MM.1S (cell line): Measurements from ENCODE around the gene ATP6V0B.

Source experiments
- DNase-seq: peaks from one replicate; pipeline ENCODE4 v3.0.0-alpha.2; 2015
- H2AFZ ChIP-seq: fragments of 300-600 bp; sonication (generic); 2 replicates; pipeline ENCODE4 v1.6.0; 2016; ENCODE audit warnings: antibody characterized with exemption, low read length
- H3F3A ChIP-seq: fragments of 300-600 bp; sonication (generic); 2 replicates; pipeline ENCODE4 v1.6.1; 2016; ENCODE audit warnings: mild to moderate bottlenecking, antibody characterized with exemption, low read length, moderate library complexity, mixed read lengths; ENCODE audit not compliant: insufficient read depth
- H3K27ac ChIP-seq: fragments of 300-600 bp; sonication (generic); 2 replicates; pipeline ENCODE4 v1.5.1; 2016; ENCODE audit warnings: mild to moderate bottlenecking, low read length
- H3K27me3 ChIP-seq: fragments of 300-600 bp; sonication (generic); replicated peaks from 2 replicates; pipeline ENCODE4 v1.6.0; 2016; ENCODE audit warnings: low read length; ENCODE audit not compliant: insufficient read depth
- H3K36me3 ChIP-seq: fragments of 300-600 bp; sonication (generic); replicated peaks from 2 replicates; pipeline ENCODE4 v1.6.1; 2016; ENCODE audit warnings: mild to moderate bottlenecking, low read length, mixed read lengths; ENCODE audit not compliant: insufficient read depth
- H3K4me1 ChIP-seq: fragments of 300-600 bp; sonication (generic); 2 replicates; pipeline ENCODE4 v1.6.1; 2016; ENCODE audit warnings: low read length, mixed read lengths
- H3K4me2 ChIP-seq: fragments of 300-600 bp; sonication (generic); 2 replicates; pipeline ENCODE4 v1.6.0; 2016; ENCODE audit warnings: low read depth, low read length
- H3K4me3 ChIP-seq: fragments of 300-600 bp; sonication (generic); 2 replicates; pipeline ENCODE4 v1.5.1; 2016; ENCODE audit warnings: low read length, mixed read lengths
- H3K79me2 ChIP-seq: fragments of 300-600 bp; sonication (generic); 2 replicates; pipeline ENCODE4 v1.6.1; 2016; ENCODE audit warnings: mixed run types, low read length, mixed read lengths
- H3K9ac ChIP-seq: fragments of 300-600 bp; sonication (generic); 2 replicates; pipeline ENCODE4 v1.6.1; 2016; ENCODE audit warnings: low read length, mixed read lengths
- H3K9me2 ChIP-seq: fragments of 300-600 bp; sonication (generic); replicated peaks from 2 replicates; pipeline ENCODE4 v1.6.1; 2016; ENCODE audit warnings: mild to moderate bottlenecking, low read length, mixed read lengths; ENCODE audit not compliant: insufficient read depth
- H3K9me3 ChIP-seq: fragments of 300-600 bp; sonication (generic); replicated peaks from 2 replicates; pipeline ENCODE4 v1.6.1; 2016; ENCODE audit warnings: mild to moderate bottlenecking, low read length, mixed read lengths; ENCODE audit not compliant: insufficient read depth
- H4K20me1 ChIP-seq: fragments of 300-600 bp; sonication (generic); 2 replicates; pipeline ENCODE4 v1.6.1; 2016; ENCODE audit warnings: mild to moderate bottlenecking, low read length, moderate library complexity, mixed read lengths; ENCODE audit not compliant: insufficient read depth
- CTCF ChIP-seq: fragments of 300-600 bp; sonication (generic); IDR thresholded peaks from 2 replicates; pipeline ENCODE4 v1.5.1; 2016; ENCODE audit warnings: antibody characterized with exemption, low read length, mixed read lengths
- EZH2 ChIP-seq: fragments of 300-600 bp; sonication (generic); optimal IDR thresholded peaks from 2 replicates; pipeline ENCODE3; 2017; ENCODE audit warnings: low read depth, mild to moderate bottlenecking, antibody characterized with exemption, low read length, mixed read lengths
- EZH2phosphoT487 ChIP-seq: fragments of 300-600 bp; sonication (generic); IDR thresholded peaks from 2 replicates; pipeline ENCODE4 v1.6.1; 2018; ENCODE audit warnings: antibody characterized with exemption, low read length

The ATP6V0B gene

GRCh38 chr1:43982241-43982640, 7.5 kb downstream of the ATP6V0B start:
- Histone ChIP-seq H3K27ac (no peak overlapping the region), H3K4me2 (no peak overlapping the region), H3K9me3 (no peaks in the 10 kb centered on the region), H3K4me3 (no peak overlapping the region), H3K9ac (no peak overlapping the region), H3K36me3 (no peaks in the 10 kb centered on the region), H3K4me1 (peaks cover 14% of the 10 kb centered on the region; the same call in 1 of the 2 replicates), H4K20me1 (no peaks in the 10 kb centered on the region), H3K9me2 (no peaks in the 10 kb centered on the region), H2AFZ (no peak overlapping the region), H3K79me2 (peaks cover 25% of the 10 kb centered on the region), H3K27me3 (no peaks in the 10 kb centered on the region), H3F3A (peaks cover 10% of the 10 kb centered on the region; the same call in 1 of the 2 replicates)
- DNase-seq = no peak
- TF ChIP-seq EZH2 (no peak), EZH2phosphoT487 (no peak), CTCF (no peak)

DNA sequence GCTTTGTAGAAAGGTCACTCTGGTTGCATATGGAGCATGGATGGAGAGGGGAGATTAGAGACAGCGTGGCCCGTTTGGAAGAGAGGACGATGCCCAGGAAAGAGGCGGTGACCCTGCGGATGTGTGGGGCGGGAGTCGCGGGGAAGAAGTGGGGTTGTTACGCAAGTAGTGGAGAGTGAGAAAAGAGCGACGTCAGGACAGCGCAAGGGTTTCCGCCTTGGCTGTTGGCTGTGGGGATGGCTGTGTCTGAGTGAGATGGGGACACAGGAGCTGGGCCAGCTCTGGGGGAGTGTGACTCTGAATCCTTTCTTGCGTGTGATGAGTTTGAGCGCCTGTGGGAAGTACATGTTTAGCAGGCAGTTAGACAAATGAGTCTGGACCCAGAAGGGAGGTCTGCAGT, 8.0 kb downstream of the ATP6V0B start:
- no peak for DNase-seq
- TF ChIP-seq EZH2 = no peak
- no peak for TF ChIP-seq EZH2phosphoT487
- no peak for TF ChIP-seq CTCF
- H3K27ac ChIP-seq = no peak overlapping the region
- no peak overlapping the region for H3K4me3 ChIP-seq
- H3K9me2 ChIP-seq = no peaks in the 10 kb centered on the region
- peaks cover 12% of the 10 kb centered on the region; the same call in 1 of the 2 replicates for H3K4me1 ChIP-seq
- H2AFZ ChIP-seq = no peak overlapping the region
- peaks cover 6% of the 10 kb centered on the region; the same call in 1 of the 2 replicates for H3F3A ChIP-seq
- peaks cover 20% of the 10 kb centered on the region for H3K79me2 ChIP-seq
- no peaks in the 10 kb centered on the region for H3K9me3 ChIP-seq
- no peaks in the 10 kb centered on the region for H3K36me3 ChIP-seq
- no peak overlapping the region for H3K4me2 ChIP-seq
- no peaks in the 10 kb centered on the region for H4K20me1 ChIP-seq
- no peak overlapping the region for H3K9ac ChIP-seq
- H3K27me3 ChIP-seq = no peaks in the 10 kb centered on the region

DNA sequence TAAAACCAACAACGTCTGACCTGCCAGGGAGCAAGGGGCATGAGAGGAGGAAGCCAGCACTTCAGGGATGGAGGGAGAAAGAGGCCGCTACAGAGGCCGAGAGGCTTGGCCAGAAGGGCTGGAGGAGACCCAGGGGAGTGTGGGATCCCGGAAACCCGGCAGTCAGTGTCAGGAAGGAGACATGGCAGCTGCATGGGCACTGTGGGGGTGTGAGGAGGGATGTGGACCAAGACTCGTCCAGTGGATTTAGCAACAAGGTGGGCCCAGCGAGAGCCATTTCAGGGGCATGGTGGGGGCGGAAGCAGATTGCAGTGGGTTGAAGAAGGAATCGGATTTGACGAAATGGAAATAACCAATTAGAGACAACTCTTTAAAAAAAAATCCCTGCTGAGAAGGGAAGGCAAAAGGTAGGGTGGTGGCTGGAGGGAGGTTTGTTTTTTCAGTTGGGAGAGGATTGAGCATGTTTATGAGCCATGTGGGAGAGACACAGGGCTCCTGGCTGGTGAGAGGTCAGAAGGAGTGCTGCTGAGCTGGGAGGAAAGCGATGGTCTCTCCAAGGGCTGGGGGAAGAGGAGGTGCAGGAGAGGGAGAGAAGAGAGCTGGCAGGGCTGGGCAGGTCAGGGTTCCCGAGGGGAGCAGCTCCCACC, 8.6 kb downstream of the ATP6V0B start:
- H3K4me3 ChIP-seq = no peak overlapping the region
- H2AFZ ChIP-seq = no peak overlapping the region
- H3K36me3 ChIP-seq = no peaks in the 10 kb centered on the region

More for the DNA sequence above, 8.6 kb downstream of the ATP6V0B start:
- H3K4me2 ChIP-seq = no peak overlapping the region
- DNase-seq = no peak
- no peaks in the 10 kb centered on the region for H3K9me3 ChIP-seq
- TF ChIP-seq EZH2phosphoT487 (no peak), CTCF (no peak), EZH2 (no peak)
- H4K20me1 ChIP-seq = no peaks in the 10 kb centered on the region
- no peaks in the 10 kb centered on the region for H3K27me3 ChIP-seq
- peaks cover under 1% of the 10 kb centered on the region; the same call in 1 of the 2 replicates for H3F3A ChIP-seq
- peaks cover 6% of the 10 kb centered on the region; the same call in 1 of the 2 replicates for H3K4me1 ChIP-seq
- no peak overlapping the region for H3K9ac ChIP-seq
- H3K27ac ChIP-seq = no peak overlapping the region
- H3K9me2 ChIP-seq = no peaks in the 10 kb centered on the region
- H3K79me2 ChIP-seq = peaks cover 18% of the 10 kb centered on the region
